Measurements from ENCODE around the gene PTX4.

PTX4 gene

GRCh38 chr16:1459967-1460366, 28.8 kb downstream of the PTX4 start:
- DNase-seq (ENCODE audit: low spot score), result no peak

- DNase-seq (ENCODE audit: low spot score), result no peak
These were observed 29.8 kb downstream of the PTX4 start for GRCh38 chr16:1458977-1459341.

GRCh38 chr16:1458336-1458976, 30.3 kb downstream of the PTX4 start:
- DNase-seq (ENCODE audit: low spot score), result no peak

GRCh38 chr16:1457489-1458245, 31.1 kb downstream of the PTX4 start:
- no peak for DNase-seq (ENCODE audit: low spot score)

GRCh38 chr16:1456951-1457350, 31.8 kb downstream of the PTX4 start:
- DNase-seq (ENCODE audit: low spot score), result no peak

- DNase-seq (ENCODE audit: low spot score), result no peak
These were observed 33.3 kb downstream of the PTX4 start for GRCh38 chr16:1455190-1456171.

- DNase-seq (ENCODE audit: low spot score), result no peak
These were observed 34.2 kb downstream of the PTX4 start for GRCh38 chr16:1454561-1454960.

- DNase-seq (ENCODE audit: low spot score), result no peak
These were observed 35.4 kb downstream of the PTX4 start for GRCh38 chr16:1453316-1453715.

GRCh38 chr16:1452530-1452929, 36.2 kb downstream of the PTX4 start:
- no peak for DNase-seq (ENCODE audit: low spot score)

GRCh38 chr16:1451702-1452392, 36.9 kb downstream of the PTX4 start:
- no peak for DNase-seq (ENCODE audit: low spot score)

GRCh38 chr16:1450841-1451240, 37.9 kb downstream of the PTX4 start:
- no peak for DNase-seq (ENCODE audit: low spot score)

GRCh38 chr16:1450218-1450617, 38.5 kb downstream of the PTX4 start:
- no peak for DNase-seq (ENCODE audit: low spot score)

GRCh38 chr16:1449201-1449788, 39.4 kb downstream of the PTX4 start:
- no peak for DNase-seq (ENCODE audit: low spot score)

GRCh38 chr16:1448536-1449116, 40.1 kb downstream of the PTX4 start:
- DNase-seq (ENCODE audit: low spot score), result no peak

GRCh38 chr16:1447965-1448364, 40.8 kb downstream of the PTX4 start:
- no peak for DNase-seq (ENCODE audit: low spot score)

GRCh38 chr16:1446296-1447080, 42.3 kb downstream of the PTX4 start:
- no peak for DNase-seq (ENCODE audit: low spot score)

GRCh38 chr16:1445518-1446203, 43.1 kb downstream of the PTX4 start:
- DNase-seq (ENCODE audit: low spot score), result no peak

GRCh38 chr16:1444730-1445517, 43.8 kb downstream of the PTX4 start:
- DNase-seq (ENCODE audit: low spot score), result no peak
